Measurements from ENCODE around the gene MED1.
A peak's percentile ranks its signal among the peaks of the same experiment; 100 is the strongest.
"Not testable (repeated sequence)": the region's sequence is repeated elsewhere in the genome, so short reads cannot be mapped to it uniquely, and the experiment has no call there.

The MED1 gene

DNA sequence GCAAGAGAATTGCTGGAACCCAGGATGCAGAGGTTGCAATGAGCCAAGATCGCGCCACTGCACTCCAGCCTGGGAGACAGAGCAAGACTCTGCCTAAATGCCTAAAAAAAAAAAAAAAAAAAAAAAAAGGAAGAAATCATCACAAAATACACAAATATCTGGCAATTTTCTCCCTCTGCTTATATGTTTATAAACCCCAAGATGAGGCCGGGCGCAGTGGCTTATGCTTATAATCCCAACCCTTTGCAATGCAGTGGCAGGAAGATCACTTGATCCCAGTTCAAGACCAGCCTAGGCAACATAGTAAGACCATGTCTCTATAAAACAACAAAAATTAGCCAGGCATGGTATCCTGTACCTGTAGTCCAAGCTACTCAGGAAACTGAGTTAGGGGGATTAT is 21.5 kb downstream of the MED1 start:
- no peak for DNase-seq

DNA sequence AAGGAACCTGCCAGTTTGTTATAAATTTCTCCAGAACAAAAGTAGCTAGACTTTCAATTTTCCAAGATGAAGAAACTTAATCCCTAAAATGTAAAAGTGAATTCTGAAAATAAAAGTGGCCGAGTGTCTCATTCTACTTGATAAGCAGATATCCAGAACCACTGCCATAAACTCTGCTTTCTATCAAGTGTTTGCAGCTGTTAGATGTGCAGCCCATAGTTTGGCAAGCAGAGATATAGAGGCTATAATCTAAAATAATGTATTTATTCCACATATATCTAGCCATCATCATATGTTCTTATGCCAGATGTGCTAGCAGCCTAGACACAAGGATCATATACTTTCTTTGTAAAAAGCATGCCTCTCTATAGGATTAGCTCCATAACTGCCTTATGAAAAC is 34.9 kb downstream of the MED1 start:
- DNase-seq: no peak

DNA sequence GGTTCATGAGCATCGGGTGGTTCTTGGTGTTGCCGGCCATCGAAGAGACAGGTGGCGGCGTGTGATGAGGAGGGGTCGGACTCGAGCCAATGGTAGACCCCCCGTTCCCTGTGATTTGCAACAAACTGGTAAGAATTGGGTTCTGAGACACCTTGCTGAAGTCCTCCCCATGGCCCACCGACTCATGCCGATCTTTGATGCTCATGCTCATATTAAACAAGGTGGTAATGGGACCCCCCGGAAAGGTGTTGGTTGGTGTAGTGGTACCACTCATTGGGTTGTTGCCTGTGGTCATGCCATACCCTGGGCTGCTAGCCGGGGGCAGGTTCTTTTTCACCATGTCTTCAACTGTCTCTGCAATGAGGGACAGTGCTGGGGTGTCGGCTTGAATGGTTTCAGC is 40.8 kb downstream of the MED1 start:
- DNase-seq: no peak

DNA sequence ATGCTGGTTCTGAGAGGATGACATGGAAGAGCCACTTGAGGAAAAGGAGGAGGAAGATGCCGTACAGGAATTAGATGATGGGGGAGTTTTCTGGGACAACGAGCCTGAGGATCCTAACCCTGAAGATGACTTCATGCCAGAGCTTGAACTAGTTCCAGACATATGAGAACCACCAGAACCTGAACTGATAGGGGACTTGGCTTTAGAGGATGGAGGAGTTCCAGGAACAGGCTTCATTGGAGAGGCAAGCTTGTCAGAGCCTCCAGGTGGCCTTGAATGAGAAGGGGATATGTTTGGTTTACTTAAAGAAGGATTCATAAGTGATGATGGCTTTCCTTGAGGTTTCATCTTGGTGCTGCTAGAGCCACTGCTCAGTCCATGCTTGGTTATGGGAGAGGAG is 42.7 kb downstream of the MED1 start:
- no peak for DNase-seq

DNA sequence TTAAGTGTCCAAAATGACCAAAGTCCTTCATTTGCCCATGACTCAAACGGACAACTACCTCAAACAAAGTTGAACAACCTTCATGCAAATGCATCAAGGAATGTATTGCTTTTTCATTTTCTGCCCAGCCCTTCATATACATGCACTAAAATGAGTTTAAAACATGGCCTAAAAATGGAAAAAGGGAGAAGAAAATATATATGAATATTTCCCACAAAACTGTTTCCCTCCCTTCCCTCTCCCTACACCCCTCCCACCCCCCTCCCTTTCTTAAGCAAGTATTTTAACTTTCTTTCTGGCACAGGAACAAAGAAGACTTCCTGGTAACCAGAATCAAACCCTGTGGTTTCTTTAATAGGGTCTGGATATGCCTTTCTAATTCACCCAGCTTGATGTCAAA is 44.1 kb downstream of the MED1 start:
- no peak for DNase-seq

DNA sequence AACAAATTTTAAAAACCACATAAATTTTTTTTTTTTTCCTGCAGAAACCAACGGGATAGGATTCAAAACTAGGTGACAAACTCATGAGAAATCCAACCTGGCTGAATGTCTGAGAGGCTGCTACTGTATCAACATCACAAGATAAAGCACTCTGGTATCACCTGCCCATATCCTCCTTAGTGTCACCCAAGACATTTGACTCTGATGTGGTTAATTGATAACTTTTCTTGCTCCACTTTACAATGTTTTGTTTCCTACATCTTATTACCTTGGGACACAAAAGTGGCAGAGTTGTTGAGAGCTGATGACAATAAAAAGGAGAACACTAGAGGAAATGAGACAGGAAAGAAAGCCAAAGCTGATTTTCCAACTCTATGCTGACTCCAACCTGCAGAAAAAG is 45.6 kb downstream of the MED1 start:
- no peak for DNase-seq

DNA sequence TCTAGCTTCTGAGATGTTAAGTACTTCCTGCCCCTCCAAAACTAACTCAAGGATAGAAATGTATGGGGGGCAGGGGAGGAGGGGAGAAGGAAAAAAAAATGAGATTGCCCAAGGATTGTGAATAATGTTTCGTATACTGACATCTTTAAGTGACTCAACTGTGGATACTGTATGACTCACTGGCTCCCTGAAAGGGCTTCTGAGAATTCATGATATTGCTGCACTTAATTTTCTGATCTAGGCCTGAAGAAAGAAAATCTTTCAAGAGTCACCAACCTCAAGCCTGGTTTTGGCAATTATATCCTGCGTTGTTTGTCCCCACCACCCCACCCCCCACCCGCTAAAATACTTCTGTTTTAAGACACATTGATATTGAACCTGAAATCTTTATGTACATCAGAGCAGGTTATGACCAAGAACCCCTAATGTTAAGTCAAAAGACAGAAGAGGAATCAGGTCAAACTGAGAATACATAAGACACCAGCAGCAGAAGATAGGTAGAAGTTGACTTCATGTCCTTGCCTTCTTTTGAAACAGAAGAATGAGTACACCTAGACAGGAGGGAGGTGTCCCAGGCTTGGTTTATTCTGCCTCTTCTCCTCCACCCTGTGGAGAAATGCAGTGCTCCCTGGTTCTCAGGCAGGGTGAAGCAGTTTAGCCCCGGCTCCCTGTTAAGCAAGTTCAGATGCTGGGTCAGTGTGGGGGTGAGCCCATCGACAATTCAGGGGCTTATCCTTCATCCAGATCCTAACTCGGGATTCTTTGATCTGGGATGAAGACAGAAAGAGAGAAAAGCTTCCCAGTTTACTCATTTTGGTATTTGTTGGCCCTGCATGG is 46.3 kb downstream of the MED1 start:
- DNase-seq: no peak

DNA sequence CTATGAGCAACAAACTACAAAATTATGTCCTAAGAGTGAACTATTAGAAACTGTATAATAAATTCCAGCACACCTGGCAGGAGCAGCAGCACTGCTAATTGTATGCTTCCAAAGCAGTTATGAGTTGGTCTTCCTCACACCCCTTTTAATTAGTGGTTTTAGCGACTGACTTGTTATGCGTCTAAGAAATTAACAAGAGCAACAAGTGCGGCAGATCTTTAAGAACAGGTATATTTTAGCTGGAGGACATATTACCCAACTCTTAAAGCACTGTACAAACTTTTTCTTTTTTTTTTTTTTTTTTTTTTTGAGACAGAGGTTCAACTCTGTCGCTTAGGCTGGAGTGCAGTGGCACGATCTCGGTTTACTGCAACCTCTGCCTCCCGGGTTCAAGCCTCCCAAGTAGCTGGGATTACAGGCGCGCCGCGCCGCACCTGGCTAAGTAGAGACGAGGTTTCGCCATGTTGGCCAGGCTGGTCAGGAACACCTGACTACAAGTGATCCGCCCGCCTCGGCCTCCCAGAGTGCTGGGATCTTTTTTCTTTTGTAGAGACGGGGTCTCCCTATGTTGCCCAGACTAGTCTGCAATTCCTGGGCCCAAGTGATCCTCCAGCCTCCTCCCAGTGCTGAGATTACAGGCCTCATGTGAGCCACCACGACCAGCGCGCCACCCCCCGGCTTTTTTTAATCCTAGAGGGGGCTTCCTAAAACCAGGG is 48.0 kb downstream of the MED1 start:
- DNase-seq: no peak

DNA sequence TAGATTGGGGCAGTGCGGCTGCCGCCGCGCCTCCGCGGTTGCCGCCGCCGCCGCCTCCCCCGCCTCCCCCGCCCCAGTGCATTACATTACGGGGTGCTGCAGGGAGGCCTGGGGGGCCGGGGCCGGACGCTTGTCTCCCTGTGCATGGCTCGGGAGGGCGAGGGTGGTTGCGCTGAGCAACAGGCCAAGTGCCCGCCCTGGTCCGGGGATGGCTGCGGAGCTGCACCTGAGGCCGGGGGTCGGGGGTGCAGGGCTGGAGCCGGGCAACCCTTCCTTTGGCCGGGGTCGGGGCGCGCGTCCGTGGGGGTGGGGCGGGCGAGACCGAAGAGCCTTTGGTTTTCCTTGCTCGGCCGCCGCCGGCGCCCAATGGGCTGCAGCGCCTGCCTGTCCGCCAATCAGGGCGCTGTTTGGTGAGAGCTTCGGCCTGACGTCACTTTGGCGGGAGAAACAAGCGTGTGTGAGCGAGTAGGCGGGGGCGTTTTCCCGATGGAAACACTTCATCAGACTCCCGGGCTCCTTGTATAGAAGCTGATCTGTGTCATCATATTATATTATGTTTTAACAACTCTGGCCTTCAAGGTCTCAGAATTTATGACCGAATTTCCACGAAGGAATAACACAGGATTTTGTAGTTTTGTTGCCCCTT is 48.7 kb downstream of the MED1 start:
- DNase-seq: peak; percentile 89

DNA sequence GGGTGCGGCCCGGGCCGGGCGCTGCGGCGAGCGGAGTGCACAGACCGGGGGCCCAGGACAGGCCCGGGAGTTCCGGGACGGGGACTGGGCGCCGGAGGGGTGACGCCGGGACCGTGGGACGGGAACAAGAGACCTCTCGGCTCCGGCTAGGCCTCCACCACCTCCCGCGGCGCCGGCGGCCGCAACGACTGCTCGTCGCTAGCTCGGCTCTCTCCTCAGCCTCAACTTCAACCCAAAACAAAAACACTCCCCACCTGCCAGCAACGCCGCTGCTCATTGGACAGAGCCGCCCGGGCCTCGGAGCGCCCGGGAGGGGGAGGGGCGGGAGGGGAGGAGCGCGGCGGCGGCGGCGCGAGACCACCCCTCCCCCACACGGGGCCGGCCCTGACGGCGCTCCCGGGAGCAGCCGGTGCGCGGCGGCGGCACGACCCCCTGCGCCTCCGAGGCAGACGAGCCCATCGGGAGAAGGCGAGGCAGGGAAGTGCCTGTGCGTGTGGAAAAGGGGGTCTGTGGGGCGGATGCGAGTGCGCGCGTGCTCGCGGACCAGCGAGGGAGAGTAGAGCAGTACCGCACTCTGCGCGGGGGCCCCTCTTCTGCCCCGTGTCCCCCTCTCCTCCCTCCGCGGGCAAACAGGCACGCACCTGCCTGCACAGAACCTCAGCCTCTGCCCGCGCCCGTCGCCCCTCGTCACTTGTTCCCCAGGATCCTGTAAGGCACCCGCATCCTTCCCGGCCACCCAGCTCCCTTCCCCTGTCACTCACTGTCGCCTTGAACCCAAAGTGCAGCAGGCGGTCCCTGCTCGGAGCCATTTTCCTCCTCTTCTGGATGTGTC is 49.4 kb downstream of the MED1 start, which contains the start of gene FBXL20:
TSS of gene FBXL20 (minus strand) at position 215 of the 832 bp plus-strand sequence. CDS start 224 bp downstream, outside the sequence.
- DNase-seq: peak; percentile 61

DNA sequence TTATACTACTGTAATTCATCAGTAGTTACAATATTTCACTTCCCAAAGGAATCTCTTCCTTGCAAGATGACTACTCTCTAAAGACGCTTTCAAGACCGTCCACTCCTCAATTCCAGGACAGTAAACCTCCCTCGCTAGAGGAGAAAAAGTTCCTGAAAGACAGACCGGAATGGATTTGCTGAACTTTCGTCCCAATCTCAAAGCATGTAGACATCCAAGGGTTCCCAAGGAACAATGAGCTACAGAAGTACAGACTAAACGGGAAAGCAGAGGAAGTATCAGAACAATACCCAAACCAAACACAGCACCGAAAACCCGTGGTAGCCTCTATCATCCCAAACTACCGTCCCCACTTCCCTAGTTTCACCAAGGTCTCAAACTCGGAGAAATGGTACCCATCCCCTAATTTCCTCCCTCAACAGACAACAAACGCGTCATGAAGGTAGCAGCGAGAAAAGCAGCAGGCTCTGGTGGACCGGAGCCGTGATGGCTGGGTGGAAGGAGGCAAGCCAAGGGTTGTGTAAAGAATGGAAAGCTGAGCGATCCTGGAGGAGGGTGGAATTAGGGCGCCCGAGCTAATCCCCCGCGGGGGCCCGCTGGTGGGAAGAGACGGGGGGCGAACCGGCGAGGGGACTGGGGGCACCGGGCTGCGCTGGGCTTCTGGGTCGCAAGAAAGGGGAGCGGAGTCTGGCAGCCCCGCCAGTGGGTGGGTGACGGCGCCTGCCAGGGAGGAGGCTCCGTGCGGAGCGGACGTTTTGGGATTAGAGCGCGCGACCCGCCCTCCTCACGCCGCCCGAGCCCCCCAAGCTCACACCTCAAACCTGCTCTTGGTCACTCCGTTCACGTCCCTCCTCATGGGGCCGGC is 50.3 kb downstream of the MED1 start:
- no peak for DNase-seq

DNA sequence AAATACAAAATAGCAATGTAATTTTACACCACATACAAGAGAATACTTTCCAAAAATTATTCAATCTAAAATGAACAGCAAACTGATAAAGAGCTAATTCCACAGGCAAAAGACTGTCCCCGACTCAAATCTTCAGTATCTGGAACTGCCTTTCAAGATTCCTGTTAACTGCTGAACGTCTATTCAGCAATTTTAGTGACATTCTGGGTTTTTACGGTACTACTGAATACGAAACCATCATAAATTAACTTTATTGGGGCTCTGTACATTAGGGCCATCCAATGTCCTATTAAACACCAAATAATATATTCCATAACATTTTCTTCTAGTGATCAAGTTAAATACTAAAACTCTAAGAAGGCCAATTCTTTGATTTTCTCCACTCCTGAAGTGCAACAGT is 51.3 kb downstream of the MED1 start:
- DNase-seq: no peak

DNA sequence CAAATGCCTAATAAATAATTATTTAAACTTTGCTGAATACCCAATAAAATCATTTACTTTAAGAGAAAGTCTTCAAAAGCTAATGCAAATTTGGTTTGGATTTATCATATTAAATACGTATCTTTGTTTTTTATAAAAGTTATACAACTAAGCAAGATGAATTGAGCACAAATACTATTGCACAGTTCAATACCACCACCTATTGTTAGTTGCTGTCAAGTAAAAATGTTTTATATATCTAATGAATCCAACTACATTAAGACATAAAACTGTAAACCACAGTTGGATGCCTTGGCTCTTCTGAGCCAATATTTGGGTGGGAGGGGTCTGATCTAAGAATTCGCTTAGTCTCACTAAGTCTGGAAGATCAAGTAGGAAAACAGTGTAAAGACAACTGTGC is 57.3 kb downstream of the MED1 start:
- DNase-seq: no peak

DNA sequence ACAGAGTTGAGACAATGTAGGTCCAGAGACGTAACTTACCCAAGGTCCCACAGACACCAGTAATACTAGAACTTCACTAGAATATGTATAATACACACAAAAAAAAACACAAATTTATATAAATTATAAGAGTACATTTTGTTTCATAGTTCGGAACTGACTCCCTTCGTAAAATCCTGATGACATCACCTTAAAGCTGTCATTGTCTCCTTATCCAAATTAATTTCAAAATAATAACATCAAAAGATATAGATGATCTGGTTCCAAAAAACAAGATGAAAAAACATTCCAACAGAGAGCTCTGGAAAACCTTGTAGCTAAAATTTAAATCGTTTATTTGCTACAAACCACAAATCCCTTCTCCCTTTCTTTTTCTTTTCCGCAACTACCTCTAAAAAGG is 59.6 kb downstream of the MED1 start:
- no peak for DNase-seq

DNA sequence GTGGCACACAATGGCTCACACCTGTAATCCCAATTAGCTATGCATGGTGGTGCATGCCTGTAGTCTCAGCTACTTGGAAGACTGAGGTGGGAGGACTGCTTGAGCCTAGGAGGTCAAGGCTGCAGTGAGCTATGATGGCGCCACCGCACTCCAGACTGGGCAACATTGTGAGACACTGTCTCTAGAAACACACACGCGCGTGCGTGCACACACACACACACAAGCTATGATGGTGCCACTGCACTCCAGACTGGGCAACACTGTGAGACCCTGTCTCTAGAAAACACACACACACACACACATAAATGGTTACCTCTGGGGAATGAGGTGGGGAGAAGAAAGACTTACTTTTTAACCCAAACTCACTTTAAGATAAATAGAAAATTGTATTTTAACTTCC is 66.0 kb downstream of the MED1 start:
- no peak for DNase-seq

DNA sequence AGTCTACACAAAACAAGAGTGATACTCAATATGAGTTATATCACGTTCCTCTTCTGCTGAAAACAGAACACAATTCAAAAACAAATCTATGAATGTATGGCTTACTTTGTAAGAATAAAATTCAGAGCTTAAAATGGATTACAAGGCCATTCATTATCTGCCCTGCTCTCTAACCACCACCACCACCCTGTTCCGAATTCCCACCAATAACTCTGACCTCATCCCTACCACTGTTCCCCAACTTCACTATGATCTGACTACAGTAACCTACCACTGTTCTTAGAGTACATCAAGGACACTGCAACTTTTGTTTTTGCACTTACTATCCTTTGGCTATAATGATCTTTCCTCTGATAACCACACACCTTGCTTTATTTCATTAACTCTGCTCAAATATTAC is 70.9 kb downstream of the MED1 start:
- DNase-seq: no peak

DNA sequence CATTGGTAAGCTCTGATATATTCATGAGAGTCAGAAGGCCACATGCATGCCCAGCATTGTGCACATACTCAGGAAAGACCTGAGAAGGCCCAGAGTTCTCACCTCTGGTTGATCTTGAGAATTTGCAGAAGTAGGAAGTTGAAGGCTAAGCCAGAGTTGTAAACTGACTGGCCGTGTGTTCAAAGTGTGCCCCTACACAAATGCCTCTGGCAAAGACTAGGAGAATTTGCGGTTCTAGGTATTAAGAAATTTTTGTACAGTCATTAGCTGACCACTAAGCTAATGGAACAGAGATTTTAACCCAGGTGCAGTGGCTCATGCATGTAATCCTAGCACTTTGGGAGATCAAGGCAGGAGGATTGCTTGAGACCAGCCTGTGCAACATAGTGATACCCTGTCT is 74.6 kb downstream of the MED1 start:
- no peak for DNase-seq

DNA sequence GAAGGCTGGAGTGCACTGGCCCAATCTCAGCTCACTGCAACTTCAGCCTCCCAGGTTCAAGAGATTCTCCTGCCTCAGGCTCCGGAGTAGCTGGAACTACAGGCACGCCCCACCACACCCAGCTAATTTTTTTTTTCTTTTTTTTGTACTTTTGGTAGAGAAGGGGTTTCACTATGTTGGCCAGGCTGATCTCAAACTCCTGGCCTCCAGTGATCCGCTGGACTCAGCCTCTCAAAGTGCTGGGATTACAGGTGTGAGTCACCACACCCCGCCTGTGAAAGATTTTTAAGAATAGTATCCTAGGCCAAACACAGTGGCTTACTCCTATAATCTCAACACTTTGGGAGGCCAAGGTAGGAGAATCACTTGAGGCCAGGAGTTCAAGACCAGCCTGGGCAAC is 83.3 kb downstream of the MED1 start:
- DNase-seq: not testable (repeated sequence)

DNA sequence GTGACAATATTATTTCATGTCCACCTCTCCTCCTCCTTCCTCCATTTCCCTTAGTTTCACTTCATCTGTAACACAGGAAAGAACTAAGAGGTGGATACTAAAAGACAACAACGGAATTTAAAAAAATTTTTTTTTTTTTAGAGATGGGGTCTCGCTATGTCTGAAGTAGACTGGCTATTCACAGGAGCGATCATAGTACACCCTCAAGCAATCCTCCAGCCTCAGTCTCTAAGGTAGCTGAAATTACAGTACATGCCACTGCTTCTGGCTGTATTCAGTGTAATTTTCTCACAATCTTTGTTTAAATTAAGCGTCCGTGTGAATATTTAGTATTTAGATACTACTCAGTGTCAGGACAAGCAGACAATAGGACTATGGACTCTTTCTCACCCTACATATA is 85.2 kb downstream of the MED1 start:
- no peak for DNase-seq

DNA sequence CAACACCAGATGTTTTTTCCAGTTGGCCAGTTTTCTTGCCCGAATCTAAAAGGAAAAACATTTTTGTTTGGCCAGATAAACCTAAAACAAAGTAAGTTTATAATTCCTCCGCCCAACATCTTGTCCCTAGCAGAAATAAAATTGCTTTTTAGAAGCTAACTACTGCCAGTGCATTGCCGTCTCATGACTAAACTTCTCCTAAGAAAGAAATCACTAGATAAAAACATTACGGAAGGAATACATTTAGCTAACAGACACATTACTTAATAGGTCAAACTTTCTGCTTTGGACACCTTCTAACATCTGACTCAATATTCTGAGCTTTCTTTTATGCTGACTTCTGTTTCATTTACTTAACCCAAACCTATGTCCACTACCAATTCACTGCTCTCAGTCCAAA is 85.8 kb downstream of the MED1 start:
- no peak for DNase-seq

DNA sequence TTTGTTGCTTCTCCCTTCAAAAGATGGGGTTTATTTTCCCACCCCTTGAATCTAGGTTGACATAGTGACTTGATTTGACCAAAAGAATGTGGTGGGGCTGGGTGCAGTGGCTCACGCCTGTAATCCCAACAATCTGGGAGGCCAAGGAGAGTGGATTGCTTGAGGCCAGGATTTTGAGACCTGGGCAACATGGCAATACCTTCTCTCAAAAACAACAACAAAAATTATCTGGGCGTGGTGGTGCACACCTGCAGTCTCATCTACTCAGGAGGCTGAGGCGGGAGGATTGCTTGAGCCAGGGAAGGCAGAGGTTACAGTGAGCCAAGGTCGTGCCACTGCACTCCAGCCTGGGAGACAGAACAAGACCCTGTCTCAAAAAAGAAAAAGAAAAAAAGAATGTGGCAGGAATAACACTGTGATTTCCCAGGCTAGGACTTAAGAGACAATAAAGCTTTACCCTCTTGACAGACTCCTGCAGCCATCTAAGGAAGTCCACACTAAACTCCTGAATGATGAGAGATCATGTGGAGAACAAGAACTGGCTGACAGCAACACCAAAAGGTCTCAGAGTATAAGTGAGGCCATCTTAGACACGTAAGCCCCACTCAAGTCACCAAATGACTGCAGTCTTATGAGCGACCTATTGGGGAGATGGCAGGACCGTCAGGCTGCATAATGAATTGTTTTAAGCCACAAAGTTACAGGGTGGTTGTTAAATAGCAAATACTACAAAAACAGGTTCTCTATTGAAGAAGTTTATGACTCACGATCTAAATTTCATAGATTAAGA is 86.6 kb downstream of the MED1 start:
- DNase-seq: no peak
